ENCODE measurements around the gene ATP11B.

- TF ChIP-seq RFX5 (IDR thresholded peaks at IDR 0.05; ENCODE audit: low read depth, low read length) (no peak), ZNF217 (IDR thresholded peaks at IDR 0.05) (no peak)
Observed at GRCh38 chr3:182811269-182811596, 17.9 kb downstream of the ATP11B start.
